Kidney (tissue), 14 donors: ENCODE data around the gene JUNB. TPM values are rescaled to one million over a fixed set of nuclear protein-coding genes. Genes with fewer than 3 reads are reported as not detected.

Experiments
- DNase-seq, 5 donors: peaks; one replicate each; pipeline ENCODE4 v3.0.0-alpha.2; 2013 to 2020
- FAIRE-seq: peaks from 2 replicates; lab custom pipeline; 2012; peaks lifted over from hg19 to GRCh38; lab: Jason Lieb, UNC
- H3K27ac ChIP-seq, 2 donors: one replicate each; pipeline ENCODE4 v1.7.0; 2013; ENCODE audit warnings: low read depth in 2 of 2, low read length in 2 of 2, inconsistent platforms in 1 of 2
- H3K27me3 ChIP-seq: one replicate; pipeline ENCODE4 v1.7.1; 2013; ENCODE audit warnings: low read length, inconsistent platforms; ENCODE audit not compliant: control insufficient read depth, insufficient read depth
- H3K36me3 ChIP-seq, 3 donors: one replicate each; pipeline versions ENCODE4 v1.7.0 to v1.7.1; 2013; ENCODE audit warnings: low read length in 3 of 3, control low read depth in 1 of 3, inconsistent platforms in 1 of 3; ENCODE audit not compliant: insufficient read depth in 3 of 3, control insufficient read depth in 2 of 3
- H3K4me1 ChIP-seq, 3 donors: one replicate each; pipeline versions ENCODE4 v1.7.0 to v1.7.1; 2013; ENCODE audit warnings: low read length in 3 of 3, inconsistent platforms in 1 of 3, low read depth in 1 of 3; ENCODE audit not compliant: control insufficient read depth in 2 of 3, insufficient read depth in 2 of 3
- H3K4me3 ChIP-seq, 3 donors: one replicate each; pipeline versions ENCODE4 v1.7.0 to v1.8.1; 2013; ENCODE audit warnings: low read length in 3 of 3, control low read depth in 1 of 3, inconsistent platforms in 1 of 3
- H3K9ac ChIP-seq, 3 donors: one replicate each; pipeline versions ENCODE4 v1.7.0 to v1.7.1; 2013; ENCODE audit warnings: low read length in 3 of 3, control low read depth in 1 of 3, inconsistent platforms in 1 of 3
- H3K9me3 ChIP-seq, 3 donors: one replicate each; pipeline versions ENCODE4 v1.7.0 to v1.7.1; 2013; ENCODE audit warnings: low read length in 3 of 3, control low read depth in 1 of 3, inconsistent platforms in 1 of 3; ENCODE audit not compliant: control insufficient read depth in 2 of 3, insufficient read depth in 1 of 3
- CTCF ChIP-seq: IDR thresholded peaks from 3 replicates; pipeline ENCODE4 v1.5.1; 2012; ENCODE audit warnings: mild to moderate bottlenecking, moderate library complexity, borderline replicate concordance; ENCODE audit not compliant: insufficient read depth; ENCODE audit errors: extremely low read depth
- intact Hi-C: fragments of 100-400 bp; cut with DNase I; formaldehyde crosslinking; loops from one replicate; pipeline ENCODE4 v1.11.1; 2022
- polyA plus RNA-seq: library from polyadenylated mRNA; stranded (reverse); fragments of 350-450 nt; fragmentation: Illumina TruSeq; extraction: RNeasy Lipid Tissue Mini Kit (QIAGEN cat#74804); gene quantifications from one replicate; pipeline ENCODE4 v1.2.3, GENCODE V29; 2014; ENCODE audit warnings: low read depth, low replicate concordance; ENCODE audit not compliant: insufficient read depth
- total RNA-seq: library from RNA; stranded (reverse); fragmentation: NEBNext Ultra II Directional; extraction: Animal tissue kit (Norgen Biotek cat#: 25700); gene quantifications from one replicate; pipeline ENCODE4 v1.2.1, GENCODE V29; 2021
- donor health status: control.
- donor health status: control.
- donor health status: control.
- donor health status: control.
- donor health status: control.
- donor health status: DM: yes; HTN: yes; CAD: no.
- donor health status: Normal renal cell carcinoma (clear cell type).

JUNB gene
- total and polyA plus RNA-seq, 2 donors from 2014 or later: 128 to 142 TPM

GRCh38 chr19:12801466-12802266 lies 10.4 kb downstream of the JUNB start, which contains the start of the genes PRDX2 and THSD8:
TSS of gene PRDX2 (minus strand) at chr19:12801800. CDS start at chr19:12801261, 539 bp downstream.
TSS of gene THSD8 (plus strand) at chr19:12802069. CDS start at chr19:12802072, 3 bp downstream.
- intact Hi-C loops: no loop called here

DNA sequence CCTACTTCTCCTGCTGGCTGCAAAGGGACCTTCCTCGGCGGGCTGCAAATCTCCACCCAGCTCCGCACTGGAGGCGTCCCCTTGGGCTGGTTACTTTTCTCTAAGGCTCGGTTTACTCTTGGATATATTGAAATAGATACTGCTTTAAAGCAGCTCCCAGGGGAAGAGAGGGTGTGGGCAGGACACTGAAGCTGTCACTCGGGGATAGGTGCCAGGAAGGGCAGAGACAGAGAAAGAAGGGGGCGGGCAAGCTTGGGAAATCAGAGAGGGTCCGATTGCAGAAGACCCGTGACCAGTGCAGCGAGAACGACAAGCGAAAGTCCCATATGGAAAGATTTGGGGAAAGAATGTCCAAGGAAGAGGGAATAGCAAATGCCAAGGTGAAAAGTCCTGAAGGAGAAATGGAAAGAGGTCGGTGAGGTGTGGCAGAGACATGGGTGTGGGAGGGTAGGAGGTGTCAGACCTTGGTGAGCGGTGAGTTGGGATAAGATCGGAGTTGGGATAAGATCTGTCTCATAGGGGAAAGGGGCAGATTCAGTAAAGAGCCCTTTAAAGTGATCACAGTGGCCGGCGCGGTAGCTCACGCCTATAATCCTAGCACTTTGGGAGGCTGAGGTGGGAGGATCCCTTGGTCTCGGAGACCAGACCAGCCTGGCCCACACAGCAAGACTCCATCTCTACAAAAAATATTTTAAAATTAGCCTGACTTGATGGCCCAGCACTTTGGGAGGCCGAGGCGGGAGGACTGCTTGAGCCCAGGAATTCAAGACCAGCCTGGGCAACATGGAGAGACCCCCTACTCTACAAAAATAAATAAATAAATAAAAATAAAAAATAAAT lies 11.2 kb downstream of the JUNB start:
- intact Hi-C loops: no loop called here
- peak overlapping the region in 1 of 2 donors; percentile 7 for H3K27ac ChIP-seq
- no peak for TF ChIP-seq CTCF
- H3K36me3 ChIP-seq: peaks cover 0 to 5% (median 2%) of the 10 kb centered on the region in 3 donors
- peak overlapping the region in 2 of 3 donors; percentile 22 to 91 for H3K9ac ChIP-seq
- peak overlapping the region; percentile 69 to 93 (median 78) for H3K4me3 ChIP-seq
- DNase-seq: peak in 1 of 5 donors; percentile 47
- H3K4me1 ChIP-seq: peaks cover 0 to 23% (median 15%) of the 10 kb centered on the region in 3 donors
- no peaks in the 10 kb centered on the region for H3K9me3 ChIP-seq
- no peaks in the 10 kb centered on the region for H3K27me3 ChIP-seq
- no peak for FAIRE-seq

More at GRCh38 chr19:12801466-12802266, 10.4 kb downstream of the JUNB start, which contains the start of the genes PRDX2 and THSD8:
- peak within 1 kb of the TSS; percentile 80 to 87 for H3K27ac ChIP-seq
- no peaks in the 10 kb centered on the region for H3K27me3 ChIP-seq
- H3K4me3 ChIP-seq: peak within 1 kb of the TSS; percentile 78 to 93 (median 90)
- peaks cover 0 to 9% (median 2%) of the 10 kb centered on the region in 3 donors for H3K36me3 ChIP-seq
- H3K4me1 ChIP-seq: peaks cover 0 to 17% (median 10%) of the 10 kb centered on the region in 3 donors
- DNase-seq (peak; percentile 86 to 93 (median 92)), FAIRE-seq (no peak)
- H3K9me3 ChIP-seq: no peaks in the 10 kb centered on the region
- peak within 1 kb of the TSS; percentile 69 to 98 (median 91) for H3K9ac ChIP-seq
- TF ChIP-seq CTCF: peak; percentile 18

GRCh38 chr19:12804051-12804450 lies 12.8 kb downstream of the JUNB start:
- intact Hi-C loops: no loop called here
- no peak for TF ChIP-seq CTCF

More at GRCh38 chr19:12804051-12804450, 12.8 kb downstream of the JUNB start:
- FAIRE-seq: no peak
- H3K27me3 ChIP-seq: no peaks in the 10 kb centered on the region
- DNase-seq: peak in 1 of 5 donors; percentile 61
- H3K9ac ChIP-seq: no peak overlapping the region
- H3K27ac ChIP-seq: no peak overlapping the region
- H3K36me3 ChIP-seq: peaks cover 0 to 5% (median 0%) of the 10 kb centered on the region in 3 donors
- H3K4me3 ChIP-seq: no peak overlapping the region
- no peaks in the 10 kb centered on the region for H3K9me3 ChIP-seq
- peaks cover 0 to 23% (median 15%) of the 10 kb centered on the region in 3 donors for H3K4me1 ChIP-seq
